Measurements from ENCODE around the gene POLH.

- TF ChIP-seq EZH2phosphoT487 (IDR thresholded peaks at IDR 0.05; ENCODE audit: insufficient read depth, low read depth) (no peak), EZH2 (IDR thresholded peaks at IDR 0.05; ENCODE audit: insufficient read depth, poor library complexity, severe bottlenecking) (no peak)
Observed at GRCh38 chr6:43572015-43572414, 4.0 kb upstream of the POLH start.
